ENCODE measurements around the gene HIVEP1. TPM values are rescaled to one million over a fixed set of nuclear protein-coding genes. Genes with fewer than 3 reads are reported as not detected.

The HIVEP1 gene
- total RNA-seq, 1 experiment from 2014 or later, result 16.7 TPM

DNA sequence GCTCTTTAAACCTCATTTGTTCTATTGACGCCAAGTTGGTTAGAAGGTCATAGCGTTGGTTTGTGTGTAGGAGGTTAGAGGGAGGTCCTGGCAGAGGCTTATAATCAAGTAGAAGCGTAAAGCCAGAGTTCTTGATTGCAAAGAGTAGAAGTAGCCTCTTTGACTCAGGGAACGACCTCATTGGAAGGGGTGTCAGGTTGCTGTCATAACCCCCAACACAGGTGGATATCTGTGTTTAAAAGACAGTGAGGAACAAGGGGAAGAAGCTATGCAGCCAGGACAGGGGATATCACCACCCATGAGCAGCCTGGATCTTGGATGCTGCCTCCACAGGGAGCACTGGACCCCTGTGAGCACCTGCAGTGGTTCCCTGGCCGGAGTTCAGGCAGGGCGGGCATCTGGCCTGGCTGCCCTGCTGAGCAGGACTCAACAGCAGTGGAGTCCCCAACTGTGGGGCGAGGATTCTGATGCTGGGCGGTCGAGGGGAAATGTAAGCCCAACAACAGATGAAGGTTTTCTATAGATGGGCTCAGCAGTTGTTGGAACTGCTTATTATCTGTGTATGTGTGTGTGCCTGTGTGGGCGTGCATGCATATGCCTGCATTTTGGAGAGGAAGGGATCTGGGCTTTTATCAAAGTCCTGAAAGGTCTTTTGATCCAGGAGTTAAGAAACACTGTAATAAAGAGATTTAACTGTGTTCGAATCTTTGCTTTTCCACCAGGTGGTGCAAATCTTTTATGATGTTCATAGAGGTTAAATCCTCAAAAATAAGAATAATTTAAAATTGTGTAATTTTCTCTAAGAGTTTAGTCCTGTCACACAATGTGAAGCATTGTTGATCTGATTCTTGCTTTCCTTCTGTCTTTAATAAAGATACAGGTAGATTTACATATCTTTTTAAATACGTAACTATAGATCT is 27.7 kb downstream of the HIVEP1 start:
- BruUV-seq (replicated peaks), result no TSS peak
- Histone ChIP-seq H3K27ac (ENCODE audit: low read length) (no peak overlapping the region), H3K4me1 (ENCODE audit: control insufficient read depth, insufficient read depth, low read length) (no peaks in the 10 kb centered on the region), H3K27me3 (ENCODE audit: control insufficient read depth, insufficient read depth, low read length) (no peaks in the 10 kb centered on the region), H3K36me3 (ENCODE audit: control insufficient read depth, insufficient read depth, low read length) (no peaks in the 10 kb centered on the region), H3K4me3 (ENCODE audit: low read depth in 2 of 2, low read length in 2 of 2) (no peak overlapping the region), H3K9me3 (ENCODE audit: control insufficient read depth, insufficient read depth, low read depth, low read length) (no peaks in the 10 kb centered on the region)
- TF ChIP-seq, protein P1, sequence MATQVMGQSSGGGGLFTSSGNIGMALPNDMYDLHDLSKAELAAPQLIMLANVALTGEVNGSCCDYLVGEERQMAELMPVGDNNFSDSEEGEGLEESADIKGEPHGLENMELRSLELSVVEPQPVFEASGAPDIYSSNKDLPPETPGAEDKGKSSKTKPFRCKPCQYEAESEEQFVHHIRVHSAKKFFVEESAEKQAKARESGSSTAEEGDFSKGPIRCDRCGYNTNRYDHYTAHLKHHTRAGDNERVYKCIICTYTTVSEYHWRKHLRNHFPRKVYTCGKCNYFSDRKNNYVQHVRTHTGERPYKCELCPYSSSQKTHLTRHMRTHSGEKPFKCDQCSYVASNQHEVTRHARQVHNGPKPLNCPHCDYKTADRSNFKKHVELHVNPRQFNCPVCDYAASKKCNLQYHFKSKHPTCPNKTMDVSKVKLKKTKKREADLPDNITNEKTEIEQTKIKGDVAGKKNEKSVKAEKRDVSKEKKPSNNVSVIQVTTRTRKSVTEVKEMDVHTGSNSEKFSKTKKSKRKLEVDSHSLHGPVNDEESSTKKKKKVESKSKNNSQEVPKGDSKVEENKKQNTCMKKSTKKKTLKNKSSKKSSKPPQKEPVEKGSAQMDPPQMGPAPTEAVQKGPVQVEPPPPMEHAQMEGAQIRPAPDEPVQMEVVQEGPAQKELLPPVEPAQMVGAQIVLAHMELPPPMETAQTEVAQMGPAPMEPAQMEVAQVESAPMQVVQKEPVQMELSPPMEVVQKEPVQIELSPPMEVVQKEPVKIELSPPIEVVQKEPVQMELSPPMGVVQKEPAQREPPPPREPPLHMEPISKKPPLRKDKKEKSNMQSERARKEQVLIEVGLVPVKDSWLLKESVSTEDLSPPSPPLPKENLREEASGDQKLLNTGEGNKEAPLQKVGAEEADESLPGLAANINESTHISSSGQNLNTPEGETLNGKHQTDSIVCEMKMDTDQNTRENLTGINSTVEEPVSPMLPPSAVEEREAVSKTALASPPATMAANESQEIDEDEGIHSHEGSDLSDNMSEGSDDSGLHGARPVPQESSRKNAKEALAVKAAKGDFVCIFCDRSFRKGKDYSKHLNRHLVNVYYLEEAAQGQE (IDR thresholded peaks at IDR 0.05; ENCODE audit: insufficient read depth in 1 of 2, low read depth in 2 of 2, low read length in 1 of 2), result no peak
- peak; percentile 8; the same call in 1 of the 2 replicates for TF ChIP-seq CTCF (IDR thresholded peaks at IDR 0.05)
- in situ Hi-C loops (cut with HindIII; ENCODE audit: low pct_unique_long_range_greater_than_20kb, low sequenced_read_pairs) (no loop called here), intact Hi-C loops (cut with micrococcal nuclease; ENCODE audit: unreplicated experiment) (no loop called here)
- DNase-seq (ENCODE audit: low read depth, low spot score), result no peak
- ChIA-PET CTCF (no interaction called here), POLR2A (no interaction called here)
- no peak for ATAC-seq

- H3K4me1 ChIP-seq (ENCODE audit: control insufficient read depth, insufficient read depth, low read length), result no peaks in the 10 kb centered on the region
- DNase-seq (ENCODE audit: low read depth, low spot score), result no peak
- ATAC-seq, result no peak
- no peaks in the 10 kb centered on the region for H3K9me3 ChIP-seq (ENCODE audit: control insufficient read depth, insufficient read depth, low read depth, low read length)
- H3K4me3 ChIP-seq (ENCODE audit: low read depth in 2 of 2, low read length in 2 of 2), result no peak overlapping the region
- no peaks in the 10 kb centered on the region for H3K36me3 ChIP-seq (ENCODE audit: control insufficient read depth, insufficient read depth, low read length)
- no peak overlapping the region for H3K27ac ChIP-seq (ENCODE audit: low read length)
- no peaks in the 10 kb centered on the region for H3K27me3 ChIP-seq (ENCODE audit: control insufficient read depth, insufficient read depth, low read length)
- BruUV-seq (replicated peaks), result no TSS peak
- POLR2A ChIA-PET, result no interaction called here
- in situ Hi-C loops (cut with HindIII; ENCODE audit: low pct_unique_long_range_greater_than_20kb, low sequenced_read_pairs), result no loop called here
- TF ChIP-seq CTCF (IDR thresholded peaks at IDR 0.05) (no peak), TCF7L2 (IDR thresholded peaks at IDR 0.05; ENCODE audit: low read depth, low read length) (no peak), SIN3A (IDR thresholded peaks at IDR 0.05; ENCODE audit: borderline replicate concordance, insufficient read depth, low read depth, low read length) (no peak), POLR2AphosphoS5 (IDR thresholded peaks at IDR 0.05; ENCODE audit: low read depth, low read length) (no peak)
- TF ChIP-seq, protein P1 (IDR thresholded peaks at IDR 0.05; ENCODE audit: insufficient read depth in 1 of 2, low read depth in 2 of 2, low read length in 1 of 2), result no peak
- intact Hi-C loops (cut with micrococcal nuclease; ENCODE audit: unreplicated experiment), result no loop called here
- CTCF ChIA-PET, result no interaction called here
Measured at GRCh38 chr6:12047304-12047703, 35.2 kb downstream of the HIVEP1 start.

Measured in Panc1 (cell line).